Vagina (tissue), 2 donors: ENCODE measurements around the gene P2RY2. TPM values are rescaled to one million over a fixed set of nuclear protein-coding genes. Genes with fewer than 3 reads are reported as not detected.

Experiments
- DNase-seq, 2 donors: peaks; one replicate each; pipeline ENCODE4 v3.0.0-alpha.2; 2017; ENCODE audit errors: extremely low spot score in 2 of 2
- H3K27ac ChIP-seq: fragments of 200-600 bp; sonication (generic); one replicate; pipeline ENCODE4 v1.5.1; 2019
- H3K27me3 ChIP-seq: fragments of 200-600 bp; sonication (generic); one replicate; pipeline ENCODE4 v1.5.1; 2019
- H3K36me3 ChIP-seq, 2 donors: fragments of 200-600 bp; sonication (generic); one replicate each; pipeline ENCODE4 v1.5.1; 2017 to 2019
- H3K4me1 ChIP-seq: fragments of 200-600 bp; sonication (generic); one replicate; pipeline ENCODE4 v1.5.1; 2019
- H3K4me3 ChIP-seq, 2 donors: fragments of 200-600 bp; sonication (generic); 1 replicate in 1 of 2; 2 replicates in 1 of 2; pipeline ENCODE4 v1.5.1; 2016 to 2019
- H3K9me3 ChIP-seq: fragments of 200-600 bp; sonication (generic); one replicate; pipeline ENCODE4 v1.5.1; 2019
- CTCF ChIP-seq, 3 experiments: fragments of 450-650 bp in 2 of 3; fragments of 200-600 bp in 1 of 3; sonication (generic) in 1 of 3; IDR thresholded peaks; one replicate each; pipeline ENCODE4 v1.5.1; 2017 to 2019; ENCODE audit warnings: antibody characterized with exemption in 3 of 3, mild to moderate bottlenecking in 2 of 3, moderate library complexity in 2 of 3
- POLR2A ChIP-seq, 2 donors: fragments of 450-650 bp; IDR thresholded peaks; one replicate each; pipeline ENCODE4 v1.6.1; 2017; ENCODE audit warnings: antibody characterized with exemption in 2 of 2, mild to moderate bottlenecking in 2 of 2, moderate library complexity in 2 of 2
- POLR2AphosphoS5 ChIP-seq, 2 donors: sonication (generic); formaldehyde crosslinking; IDR thresholded peaks; one replicate each; pipeline ENCODE4 v1.9.0; 2017; ENCODE audit warnings: antibody characterized with exemption in 2 of 2, mild to moderate bottlenecking in 2 of 2, low read depth in 1 of 2; ENCODE audit not compliant: insufficient read depth in 1 of 2
- intact Hi-C: fragments of 100-400 bp; cut with DNase I; formaldehyde crosslinking; loops from one replicate; pipeline ENCODE4 v1.15.1; 2023
- total RNA-seq: library from RNA; depleted of rRNA; stranded (reverse); fragments of >200 nt; gene quantifications from one replicate; pipeline ENCODE4 v1.2.3, GENCODE V29; 2016

Gene P2RY2
- total RNA-seq, 1 donor from 2014 or later = 27.3 TPM

- H3K4me1 ChIP-seq = peaks cover 27% of the 10 kb centered on the region
- no peaks in the 10 kb centered on the region for H3K27me3 ChIP-seq
- no peak overlapping the region for H3K4me3 ChIP-seq
- TF ChIP-seq POLR2A (IDR thresholded peaks at IDR 0.05) (no peak), CTCF (IDR thresholded peaks at IDR 0.05) (no peak), POLR2AphosphoS5 (IDR thresholded peaks at IDR 0.05; ENCODE audit: insufficient read depth in 1 of 2, low read depth in 1 of 2) (no peak)
- intact Hi-C loops = loop anchor here (5.0 kb wide), 1 partner anchor 57 kb away; no protein-coding TSS in a partner anchor
- no peak for DNase-seq
- no peaks in the 10 kb centered on the region for H3K9me3 ChIP-seq
- H3K27ac ChIP-seq = no peak overlapping the region
- H3K36me3 ChIP-seq = no peaks in the 10 kb centered on the region
Observed at GRCh38 chr11:73239571-73240189, 21.6 kb downstream of the P2RY2 start.

- Histone ChIP-seq H3K27ac (no peak overlapping the region), H3K27me3 (no peaks in the 10 kb centered on the region), H3K36me3 (no peaks in the 10 kb centered on the region), H3K4me1 (peaks cover 27% of the 10 kb centered on the region), H3K4me3 (no peak overlapping the region), H3K9me3 (no peaks in the 10 kb centered on the region)
- DNase-seq = no peak
- TF ChIP-seq CTCF (IDR thresholded peaks at IDR 0.05) = no peak
- intact Hi-C loops = loop anchor here (5.0 kb wide), 1 partner anchor 58 kb away; no protein-coding TSS in a partner anchor
Observed at GRCh38 chr11:73240190-73240781, 22.2 kb downstream of the P2RY2 start.

GRCh38 chr11:73241300-73241699 is 23.2 kb downstream of the P2RY2 start:
- no peak for DNase-seq
- H3K36me3 ChIP-seq = no peaks in the 10 kb centered on the region
- H3K27ac ChIP-seq = no peak overlapping the region
- H3K4me3 ChIP-seq = no peak overlapping the region
- H3K27me3 ChIP-seq = no peaks in the 10 kb centered on the region
- no peaks in the 10 kb centered on the region for H3K9me3 ChIP-seq
- intact Hi-C loops = loop anchor here (5.0 kb wide), 1 partner anchor 59 kb away; no protein-coding TSS in a partner anchor
- no peak for TF ChIP-seq POLR2AphosphoS5 (IDR thresholded peaks at IDR 0.05; ENCODE audit: insufficient read depth in 1 of 2, low read depth in 1 of 2)
- TF ChIP-seq POLR2A (IDR thresholded peaks at IDR 0.05) = no peak
- no peak for TF ChIP-seq CTCF (IDR thresholded peaks at IDR 0.05)
- peaks cover 24% of the 10 kb centered on the region for H3K4me1 ChIP-seq

GRCh38 chr11:73242251-73243092 is 24.4 kb downstream of the P2RY2 start:
- intact Hi-C loops = loop anchor here (5.0 kb wide), 1 partner anchor 60 kb away; no protein-coding TSS in a partner anchor
- Histone ChIP-seq H3K4me1 (peaks cover 22% of the 10 kb centered on the region), H3K4me3 (peak overlapping the region; percentile 6 to 15), H3K27me3 (no peaks in the 10 kb centered on the region), H3K9me3 (no peaks in the 10 kb centered on the region), H3K27ac (no peak overlapping the region), H3K36me3 (no peaks in the 10 kb centered on the region)
- no peak for DNase-seq
- TF ChIP-seq CTCF (IDR thresholded peaks at IDR 0.05) (peak; percentile 60 to 82 (median 78)), POLR2A (IDR thresholded peaks at IDR 0.05) (no peak)
